HCT116 (cell line): Measurements from ENCODE around the gene MCL1.
"Not testable (repeated sequence)": the region's sequence is repeated elsewhere in the genome, so short reads cannot be mapped to it uniquely, and the experiment has no call there.

ENCODE experiments used
- ATF3 ChIP-seq: IDR thresholded peaks from 2 replicates; pipeline ENCODE4 v1.6.1; 2012
- EZH2phosphoT487 ChIP-seq: fragments of 200-600 bp; IDR thresholded peaks from 2 replicates; pipeline ENCODE4 v1.6.1; 2018; ENCODE audit warnings: antibody characterized with exemption, borderline replicate concordance

GRCh38 chr1:150624134-150624533 lies 44.7 kb upstream of the MCL1 start:
- not testable (repeated sequence) for TF ChIP-seq EZH2phosphoT487, ATF3
